T-cell (primary cell): ENCODE measurements around the gene SPRN. TPM values are rescaled to one million over a fixed set of nuclear protein-coding genes. Genes with fewer than 3 reads are reported as not detected.

Experiments used
- ATAC-seq, 4 experiments: fragments of 200-7000 bp in 3 of 4; fragments of 150-1000 bp in 1 of 4; cut with Tn5 transposase; replicated peaks in 1 of 4; 1 replicate in 3 of 4; 2 replicates in 1 of 4; pipeline ENCODE4 v1.10.0; 2021; ENCODE audit warnings: moderate library complexity in 3 of 4, mild to moderate bottlenecking in 2 of 4, moderate number of reproducible peaks in 1 of 4
- CTCF ChIA-PET, 2 donors: fragments of 300-600 bp; sonication (Branson Sonifier 250); formaldehyde crosslinking; loops; one replicate each; lab custom pipeline; 2022; ENCODE audit warnings: antibody characterized with exemption in 2 of 2; lab: Charles Lee
- POLR2A ChIA-PET, 2 donors: fragments of 300-600 bp; sonication (Branson Sonifier 250); formaldehyde crosslinking; loops; one replicate each; lab custom pipeline; 2022; ENCODE audit warnings: antibody characterized with exemption in 2 of 2; lab: Charles Lee
- DNase-seq, 35 experiments: peaks; one replicate each; pipeline versions ENCODE4 v3.0.0 to v3.0.0-alpha.2; 2013 to 2023
- H3K27ac ChIP-seq: one replicate; pipeline ENCODE4 v1.5.1; 2013; ENCODE audit warnings: low read length
- H3K27me3 ChIP-seq, 2 experiments: replicated peaks in 1 of 2; 1 replicate in 1 of 2; 2 replicates in 1 of 2; pipeline versions ENCODE4 v1.6.1 to v1.7.0; 2013; ENCODE audit warnings: low read length in 1 of 2, mixed read lengths in 1 of 2; ENCODE audit not compliant: control insufficient read depth in 2 of 2, insufficient read depth in 2 of 2; ENCODE audit errors: extremely low read depth in 1 of 2
- H3K36me3 ChIP-seq, 2 donors: 1 replicate in 1 of 2; 2 replicates in 1 of 2; pipeline versions ENCODE4 v1.6.1 to v1.7.0; 2013; ENCODE audit warnings: low read length in 1 of 2; ENCODE audit not compliant: control insufficient read depth in 2 of 2, insufficient read depth in 1 of 2; ENCODE audit errors: extremely low read depth in 1 of 2
- H3K4me1 ChIP-seq, 2 experiments: 1 replicate in 1 of 2; 2 replicates in 1 of 2; pipeline versions ENCODE4 v1.6.1 to v1.7.0; 2013; ENCODE audit warnings: low read length in 2 of 2, mixed read lengths in 1 of 2; ENCODE audit not compliant: insufficient read depth in 2 of 2, control insufficient read depth in 1 of 2; ENCODE audit errors: extremely low read depth in 1 of 2
- H3K4me3 ChIP-seq, 2 donors: 1 replicate in 1 of 2; 2 replicates in 1 of 2; pipeline versions ENCODE4 v1.5.1 to v1.7.0; 2013; ENCODE audit warnings: mild to moderate bottlenecking in 2 of 2, low read length in 1 of 2, moderate library complexity in 1 of 2; ENCODE audit not compliant: control insufficient read depth in 1 of 2; ENCODE audit errors: extremely low read depth in 1 of 2
- H3K9me3 ChIP-seq: 2 replicates; pipeline ENCODE4 v1.7.0; 2013
- H3K27ac Mint-ChIP-seq, 2 donors: one replicate each; pipeline ENCODE4 v1.8.0; 2020 to 2021; ENCODE audit warnings: mild to moderate bottlenecking in 2 of 2, mixed read lengths in 2 of 2
- H3K27me3 Mint-ChIP-seq, 2 donors: one replicate each; pipeline ENCODE4 v1.8.0; 2021 to 2022; ENCODE audit warnings: mixed read lengths in 2 of 2
- H3K36me3 Mint-ChIP-seq: one replicate; pipeline ENCODE4 v1.8.0; 2021; ENCODE audit warnings: mixed read lengths
- H3K4me1 Mint-ChIP-seq, 3 donors: one replicate each; pipeline ENCODE4 v1.8.0; 2020 to 2022; ENCODE audit warnings: mixed read lengths in 3 of 3, mild to moderate bottlenecking in 1 of 3
- H3K4me3 Mint-ChIP-seq, 3 donors: one replicate each; pipeline ENCODE4 v1.8.0; 2020 to 2022; ENCODE audit warnings: mild to moderate bottlenecking in 3 of 3, mixed read lengths in 3 of 3, moderate library complexity in 3 of 3
- H3K9me3 Mint-ChIP-seq, 3 donors: one replicate each; pipeline ENCODE4 v1.8.0; 2020 to 2022; ENCODE audit warnings: mixed read lengths in 3 of 3
- WGBS: methylation state at CpG from one replicate; pipeline ENCODE4 v1.1.5; 2013; ENCODE audit warnings: missing lambda C conversion rate; ENCODE audit not compliant: insufficient coverage; 5-methylcytosine and 5-hydroxymethylcytosine counted together
- total RNA-seq, 35 experiments: library from RNA in 6 of 35; stranded (reverse) in 6 of 35; fragments of 120-200 nt in 1 of 35; gene quantifications; one replicate each; pipeline versions ENCODE4 v1.2.1 to v1.2.4 and lab custom pipeline; 2013 to 2026

Gene SPRN
- total RNA-seq, 5 donors from 2014 or later (not counting 1 experiment from before 2014, with no cell fraction given) = 0.06 to 0.12 TPM; not detected in 3

- POLR2A ChIA-PET = no interaction called here
- H3K4me1 ChIP-seq = peaks cover 0 to 6% of the 10 kb centered on the region in 2 experiments
- H3K9me3 ChIP-seq = no peaks in the 10 kb centered on the region
- peaks cover 5 to 55% of the 10 kb centered on the region in 2 donors for H3K36me3 ChIP-seq
- 67% methylated on average over 1 of the region's 8 CpGs for WGBS
- ATAC-seq (peak in 1 of 4 experiments; percentile 23), DNase-seq (no peak)
- H3K27me3 Mint-ChIP-seq = no peaks in the 10 kb centered on the region
- H3K4me3 Mint-ChIP-seq = no peak overlapping the region
- H3K4me1 Mint-ChIP-seq = peaks cover 44 to 54% (median 51%) of the 10 kb centered on the region in 3 donors
- H3K4me3 ChIP-seq = no peak overlapping the region
- H3K9me3 Mint-ChIP-seq = peaks cover 3 to 8% (median 4%) of the 10 kb centered on the region in 3 donors
- peaks cover 74% of the 10 kb centered on the region for H3K36me3 Mint-ChIP-seq
- CTCF ChIA-PET = interaction anchor here in 1 of 2 donors (0.7 kb wide), 1 partner anchor 72 kb away, joined by 3 read pairs; no protein-coding TSS in a partner anchor
- H3K27ac ChIP-seq = no peak overlapping the region
- H3K27ac Mint-ChIP-seq = peak overlapping the region in 1 of 2 donors; percentile 25
- H3K27me3 ChIP-seq = no peaks in the 10 kb centered on the region
Observed at GRCh38 chr10:133405844-133406527, 18.4 kb downstream of the SPRN start.

GRCh38 chr10:133405272-133405671, 19.2 kb downstream of the SPRN start:
- H3K4me3 Mint-ChIP-seq = no peak overlapping the region
- ATAC-seq (no peak), DNase-seq (no peak)
- no peaks in the 10 kb centered on the region for H3K9me3 ChIP-seq
- peaks cover 0 to 12% of the 10 kb centered on the region in 2 experiments for H3K4me1 ChIP-seq
- POLR2A ChIA-PET = no interaction called here
- peaks cover 0 to 7% (median 0%) of the 10 kb centered on the region in 3 donors for H3K9me3 Mint-ChIP-seq
- H3K4me3 ChIP-seq = no peak overlapping the region
- CTCF ChIA-PET = no interaction called here
- peaks cover 5 to 52% of the 10 kb centered on the region in 2 donors for H3K36me3 ChIP-seq
- H3K27ac ChIP-seq = no peak overlapping the region
- H3K36me3 Mint-ChIP-seq = peaks cover 70% of the 10 kb centered on the region
- no peaks in the 10 kb centered on the region for H3K27me3 ChIP-seq
- peaks cover 49 to 58% (median 51%) of the 10 kb centered on the region in 3 donors for H3K4me1 Mint-ChIP-seq
- no peak overlapping the region for H3K27ac Mint-ChIP-seq
- H3K27me3 Mint-ChIP-seq = no peaks in the 10 kb centered on the region
- WGBS = 59% methylated on average over 2 of the region's 2 CpGs

- POLR2A ChIA-PET = no interaction called here
- no peak for ATAC-seq
- Mint-ChIP-seq H3K36me3 (peaks cover 64% of the 10 kb centered on the region), H3K4me3 (no peak overlapping the region), H3K4me1 (peaks cover 38 to 52% (median 50%) of the 10 kb centered on the region in 3 donors), H3K27me3 (no peaks in the 10 kb centered on the region), H3K9me3 (peaks cover 0 to 4% (median 0%) of the 10 kb centered on the region in 3 donors), H3K27ac (no peak overlapping the region)
- Histone ChIP-seq H3K4me1 (peaks cover 0 to 15% of the 10 kb centered on the region in 2 experiments), H3K9me3 (no peaks in the 10 kb centered on the region), H3K4me3 (no peak overlapping the region), H3K27ac (no peak overlapping the region), H3K36me3 (peaks cover 5 to 50% of the 10 kb centered on the region in 2 donors), H3K27me3 (no peaks in the 10 kb centered on the region)
- 100% methylated on average over 1 of the region's 5 CpGs for whole genome bisulfite sequencing
- DNase-seq = no peak
- CTCF ChIA-PET = no interaction called here
Observed at GRCh38 chr10:133403784-133404183, 20.6 kb downstream of the SPRN start.

- peaks cover 34 to 49% (median 47%) of the 10 kb centered on the region in 3 donors for H3K4me1 Mint-ChIP-seq
- no peak for DNase-seq
- H3K9me3 ChIP-seq = no peaks in the 10 kb centered on the region
- CTCF ChIA-PET = no interaction called here
- H3K27me3 ChIP-seq = no peaks in the 10 kb centered on the region
- peaks cover 0 to 15% of the 10 kb centered on the region in 2 experiments for H3K4me1 ChIP-seq
- H3K27me3 Mint-ChIP-seq = no peaks in the 10 kb centered on the region
- ATAC-seq = no peak
- POLR2A ChIA-PET = no interaction called here
- no peak overlapping the region for H3K4me3 ChIP-seq
- peaks cover 5 to 54% of the 10 kb centered on the region in 2 donors for H3K36me3 ChIP-seq
- H3K9me3 Mint-ChIP-seq = no peaks in the 10 kb centered on the region
- 88% methylated on average over 11 of the region's 16 CpGs for WGBS
- peak overlapping the region in 1 of 2 donors; percentile 57 for H3K27ac Mint-ChIP-seq
- peaks cover 62% of the 10 kb centered on the region for H3K36me3 Mint-ChIP-seq
- no peak overlapping the region for H3K4me3 Mint-ChIP-seq
- H3K27ac ChIP-seq = no peak overlapping the region
Observed at GRCh38 chr10:133403359-133403758, 21.1 kb downstream of the SPRN start.

GRCh38 chr10:133401981-133402725, 22.3 kb downstream of the SPRN start:
- no peaks in the 10 kb centered on the region for H3K9me3 ChIP-seq
- no peak overlapping the region for H3K27ac ChIP-seq
- H3K4me3 ChIP-seq = no peak overlapping the region
- ATAC-seq (no peak), DNase-seq (no peak)
- H3K36me3 ChIP-seq = peaks cover 5 to 55% of the 10 kb centered on the region in 2 donors
- Mint-ChIP-seq H3K36me3 (peaks cover 60% of the 10 kb centered on the region), H3K9me3 (no peaks in the 10 kb centered on the region), H3K4me1 (peaks cover 34 to 50% (median 48%) of the 10 kb centered on the region in 3 donors), H3K4me3 (no peak overlapping the region), H3K27me3 (no peaks in the 10 kb centered on the region), H3K27ac (peak overlapping the region in 1 of 2 donors; percentile 39)
- ChIA-PET POLR2A (interaction anchor here in 1 of 2 donors (0.5 kb wide), 1 partner anchor 19 kb away, joined by 6 read pairs; no protein-coding TSS in a partner anchor), CTCF (no interaction called here)
- WGBS = 99% methylated on average over 12 of the region's 21 CpGs
- H3K27me3 ChIP-seq = no peaks in the 10 kb centered on the region
- peaks cover 0 to 15% of the 10 kb centered on the region in 2 experiments for H3K4me1 ChIP-seq

GRCh38 chr10:133401500-133401899, 22.9 kb downstream of the SPRN start:
- peak overlapping the region in 1 of 3 donors; percentile 9 for H3K4me3 Mint-ChIP-seq
- Histone ChIP-seq H3K9me3 (no peaks in the 10 kb centered on the region), H3K4me1 (peaks cover 0 to 15% of the 10 kb centered on the region in 2 experiments), H3K27ac (no peak overlapping the region), H3K4me3 (no peak overlapping the region), H3K36me3 (peaks cover 5 to 56% of the 10 kb centered on the region in 2 donors), H3K27me3 (no peaks in the 10 kb centered on the region)
- ChIA-PET CTCF (no interaction called here), POLR2A (interaction anchor here in 1 of 2 donors (0.5 to 1.1 kb wide), 2 partner anchors 11 to 18 kb away, joined by 3 to 6 read pairs; no protein-coding TSS in a partner anchor)
- H3K27ac Mint-ChIP-seq = peak overlapping the region in 1 of 2 donors; percentile 46
- peaks cover 54% of the 10 kb centered on the region for H3K36me3 Mint-ChIP-seq
- H3K9me3 Mint-ChIP-seq = no peaks in the 10 kb centered on the region
- WGBS = 82% methylated on average over 7 of the region's 12 CpGs
- ATAC-seq (no peak), DNase-seq (no peak)
- peaks cover 40 to 51% (median 45%) of the 10 kb centered on the region in 3 donors for H3K4me1 Mint-ChIP-seq
- no peaks in the 10 kb centered on the region for H3K27me3 Mint-ChIP-seq
